NOMO-1 treated with DMSO at 0.1 percent for 48 hours (cell line): ENCODE measurements around the gene APOBEC2.

ENCODE experiments used
- DNase-seq: peaks from one replicate; lab custom pipeline; 2025; ENCODE audit not compliant: unreplicated experiment; lab: John Stamatoyannopoulos, UW

APOBEC2 gene

DNA sequence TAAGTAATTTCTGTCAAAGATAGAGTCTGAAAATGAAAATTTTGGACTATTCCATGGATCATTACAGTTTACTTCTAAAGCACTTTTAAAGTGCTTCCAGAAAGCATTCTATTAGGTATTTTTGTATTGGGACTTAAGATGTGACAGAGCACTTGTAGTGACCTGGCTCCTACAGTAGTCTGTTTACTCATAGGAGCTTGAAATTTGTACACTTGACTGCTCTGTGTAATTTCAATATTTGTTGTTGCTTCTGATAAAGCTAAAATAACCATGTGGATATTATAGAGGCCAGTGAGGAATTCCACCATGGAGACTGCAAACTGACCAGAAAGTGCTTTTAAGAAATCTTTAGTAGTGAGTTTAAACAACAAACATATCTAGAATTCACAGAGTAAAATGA is 30.1 kb downstream of the APOBEC2 start:
- DNase-seq: no peak

DNA sequence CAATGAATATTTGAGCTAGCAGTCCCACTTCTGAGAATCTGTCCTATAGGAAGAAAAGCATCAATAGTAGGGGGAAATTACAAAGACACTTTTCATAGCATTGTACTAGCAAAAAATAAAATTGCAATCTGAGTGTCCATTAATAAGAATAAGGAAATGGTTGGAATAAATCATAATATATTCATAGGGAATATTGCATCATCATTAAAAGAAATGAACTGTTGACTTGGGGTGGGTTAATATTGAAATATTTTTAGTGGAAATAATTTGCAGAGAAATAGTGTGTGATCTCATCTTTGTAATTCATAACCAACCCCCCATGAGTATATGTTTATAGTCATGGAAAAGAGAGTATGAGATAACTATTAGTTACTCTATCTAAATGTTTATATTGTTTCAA is 32.2 kb downstream of the APOBEC2 start:
- no peak for DNase-seq

DNA sequence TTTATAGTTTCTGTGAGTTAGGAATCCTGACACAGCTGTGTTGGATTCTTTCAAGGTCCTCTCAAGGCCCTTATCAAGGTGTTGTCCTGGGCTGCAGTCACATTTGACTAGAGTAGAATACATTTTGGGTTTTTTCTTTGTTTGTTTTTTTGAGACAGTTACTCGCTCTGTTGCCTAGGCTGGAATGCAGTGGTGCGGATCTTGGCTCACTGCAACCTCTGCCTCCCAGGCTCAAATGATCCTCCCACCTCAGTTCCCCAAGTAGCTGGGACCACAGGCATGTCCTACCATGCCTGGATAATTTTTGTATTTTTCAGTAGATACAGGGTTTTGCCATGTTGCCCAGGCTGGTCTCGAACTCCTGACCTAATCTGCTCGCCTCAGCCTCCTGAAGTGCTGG is 35.4 kb downstream of the APOBEC2 start:
- DNase-seq: no peak

- no peak for DNase-seq
Measured at GRCh38 chr6:41090841-41091761, 38.1 kb downstream of the APOBEC2 start.

- DNase-seq: no peak
Measured at GRCh38 chr6:41092421-41093140, 39.6 kb downstream of the APOBEC2 start.

- no peak for DNase-seq
Measured at GRCh38 chr6:41093729-41094128, 40.7 kb downstream of the APOBEC2 start.

- DNase-seq: no peak
Measured at GRCh38 chr6:41097467-41098090, 44.6 kb downstream of the APOBEC2 start.

DNA sequence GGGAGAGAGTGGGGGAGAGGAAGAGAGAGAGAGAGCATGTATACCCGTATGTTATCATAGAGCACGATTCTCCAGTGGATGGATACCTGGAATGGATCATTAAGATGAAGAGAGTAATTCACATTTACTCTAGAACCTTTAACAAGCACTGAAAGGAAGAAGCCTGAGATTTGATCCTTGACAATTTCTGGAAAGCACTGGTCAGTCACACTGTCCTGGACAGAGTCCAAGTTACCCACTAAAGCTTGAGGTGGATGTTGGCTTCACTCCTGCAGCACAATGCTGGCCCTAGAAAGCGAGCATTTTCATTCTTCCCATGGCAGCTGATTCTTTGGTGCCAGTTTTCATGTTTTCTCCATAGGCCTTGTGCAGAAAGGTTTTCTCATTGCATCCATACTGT is 45.4 kb downstream of the APOBEC2 start:
- no peak for DNase-seq

- DNase-seq: no peak
Measured at GRCh38 chr6:41100871-41101287, 47.9 kb downstream of the APOBEC2 start.

DNA sequence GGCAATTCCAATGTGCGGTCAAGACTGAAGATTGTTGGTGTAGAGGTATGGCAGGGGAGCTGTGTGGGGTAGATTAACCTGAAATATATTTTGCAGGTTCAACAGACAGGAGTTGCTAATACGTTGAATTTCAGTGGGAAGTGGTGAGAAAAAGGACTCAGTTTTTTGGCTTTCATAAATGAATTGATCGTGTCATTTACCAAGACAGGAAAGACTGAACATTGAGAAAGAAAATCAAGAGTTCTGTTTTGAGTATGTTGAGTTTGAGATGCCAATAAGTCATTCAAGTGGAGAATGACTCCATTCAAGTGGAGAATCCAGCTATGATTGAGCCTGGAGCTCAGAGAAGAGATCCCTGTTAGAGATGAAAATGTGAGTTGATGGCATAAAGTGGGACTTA is 50.8 kb downstream of the APOBEC2 start:
- no peak for DNase-seq

- DNase-seq: no peak
Measured at GRCh38 chr6:41111017-41111416, 58.0 kb downstream of the APOBEC2 start.
